Stimulated activated CD8-positive, alpha-beta memory T cell treated with anti-CD3 and anti-CD28 coated beads, Interleukin-15, amount 100 ng/mL, for 1 hour (primary cell): ENCODE results near the gene CERS3.

Experiments
- DNase-seq: peaks from one replicate; pipeline ENCODE4 v3.0.0-alpha.2; 2020; ENCODE audit warnings: low read depth

The CERS3 gene

DNA sequence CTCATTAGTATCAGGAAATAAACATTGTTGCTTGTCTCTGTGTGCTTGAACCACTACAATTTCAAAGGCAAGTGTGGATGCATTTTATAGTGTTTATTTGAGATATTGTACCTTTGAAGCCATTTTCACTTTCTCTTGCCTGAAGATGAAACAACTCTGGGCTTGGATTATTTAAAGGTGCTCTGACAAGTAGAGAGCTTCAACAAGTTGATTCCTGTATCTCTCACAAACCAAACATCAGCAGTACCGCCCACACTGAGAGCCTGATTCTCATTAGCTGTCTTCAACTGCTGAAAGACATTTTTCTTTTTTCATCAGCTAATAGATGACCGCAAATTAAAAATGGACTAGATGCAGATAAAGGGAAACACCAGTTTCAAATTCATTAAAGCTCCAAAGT, 806 bp upstream of the CERS3 start:
- DNase-seq = no peak

DNA sequence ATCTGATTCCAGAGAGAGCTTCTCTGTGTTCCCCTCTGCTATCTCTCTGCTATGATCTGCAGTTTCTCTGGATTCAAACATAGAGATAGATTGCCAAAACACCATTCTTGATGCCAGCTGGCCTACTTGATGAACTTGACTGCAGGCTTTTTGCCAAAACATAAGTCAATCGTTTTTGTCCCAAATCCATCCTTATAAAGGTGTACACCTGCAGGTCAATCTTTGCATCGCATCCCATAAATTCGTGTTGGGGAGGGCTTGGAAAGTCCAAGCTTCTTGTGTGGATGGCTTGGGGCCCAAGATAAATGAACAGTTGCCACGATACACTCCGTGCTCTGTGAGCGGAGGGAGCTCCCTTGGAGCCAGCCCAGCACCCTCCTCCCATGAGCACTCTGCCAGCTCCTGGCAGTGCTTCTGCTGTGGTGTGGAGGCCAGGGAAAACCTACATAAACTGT, 2.7 kb downstream of the CERS3 start:
- DNase-seq = no peak

DNA sequence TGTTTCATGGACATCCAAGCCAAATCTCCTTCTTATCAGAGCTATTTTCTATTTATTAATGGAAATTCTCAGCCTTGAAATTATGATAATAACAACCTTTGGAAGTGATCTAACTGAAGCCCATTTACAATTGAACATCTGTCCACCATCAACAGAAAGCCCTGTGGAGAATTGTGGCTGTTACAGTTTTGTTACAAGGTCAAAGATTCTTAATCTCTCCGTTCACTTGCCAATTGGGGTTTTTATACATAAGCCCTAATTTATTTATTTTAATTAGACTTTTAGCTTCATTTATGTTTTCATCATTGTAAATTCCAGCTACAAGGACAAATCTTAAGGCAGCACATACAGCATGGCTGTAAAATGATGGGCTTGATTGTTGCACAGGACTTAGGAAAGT, 3.3 kb downstream of the CERS3 start:
- no peak for DNase-seq

GRCh38 chr15:100524326-100524725, 4.4 kb downstream of the CERS3 start:
- no peak for DNase-seq

DNA sequence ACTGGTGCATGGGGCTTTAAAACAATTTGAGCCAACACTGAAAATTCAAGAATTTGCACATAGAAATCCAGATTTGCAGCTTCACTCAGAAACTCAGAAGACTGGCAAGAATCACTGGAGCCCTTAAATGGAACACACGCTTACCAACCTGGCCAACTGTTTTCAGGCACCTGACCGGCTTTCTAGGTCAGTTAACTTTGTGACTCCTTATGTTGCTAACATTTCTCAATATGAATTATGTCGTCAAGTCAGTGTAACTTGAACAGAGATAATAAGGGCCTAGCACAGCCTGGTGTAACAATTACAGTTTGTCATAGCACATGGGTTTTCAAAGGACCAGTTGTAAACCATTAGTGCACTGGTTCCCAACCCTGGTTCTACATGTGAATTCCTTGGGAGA, 6.8 kb downstream of the CERS3 start:
- DNase-seq = no peak

GRCh38 chr15:100520132-100520921, 8.4 kb downstream of the CERS3 start:
- DNase-seq = no peak

- DNase-seq = no peak
Measured at GRCh38 chr15:100517846-100518245, 10.9 kb downstream of the CERS3 start.

- no peak for DNase-seq
Measured at GRCh38 chr15:100516643-100517512, 11.9 kb downstream of the CERS3 start.

DNA sequence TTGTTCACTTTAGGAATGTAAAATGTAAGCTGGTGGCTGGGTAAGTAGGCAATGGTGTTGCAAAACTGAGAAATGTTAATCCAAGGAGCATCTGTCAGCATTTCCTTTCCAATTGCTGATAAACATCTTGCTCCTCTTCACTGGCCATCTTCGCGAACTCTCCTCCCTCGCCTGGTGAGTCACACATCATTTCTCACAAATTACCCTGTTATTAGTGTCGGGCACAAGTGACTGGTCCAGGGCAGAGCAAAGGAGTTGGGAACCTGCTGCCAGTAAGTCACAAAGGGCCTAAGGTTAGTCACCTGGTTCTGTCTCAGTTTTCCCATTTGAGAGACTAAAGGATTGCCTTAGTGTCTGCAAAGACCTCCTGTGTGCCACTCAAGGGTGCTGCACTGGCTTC, 13.0 kb downstream of the CERS3 start:
- DNase-seq = no peak

- no peak for DNase-seq
Measured at GRCh38 chr15:100508641-100509300, 20.0 kb downstream of the CERS3 start.

DNA sequence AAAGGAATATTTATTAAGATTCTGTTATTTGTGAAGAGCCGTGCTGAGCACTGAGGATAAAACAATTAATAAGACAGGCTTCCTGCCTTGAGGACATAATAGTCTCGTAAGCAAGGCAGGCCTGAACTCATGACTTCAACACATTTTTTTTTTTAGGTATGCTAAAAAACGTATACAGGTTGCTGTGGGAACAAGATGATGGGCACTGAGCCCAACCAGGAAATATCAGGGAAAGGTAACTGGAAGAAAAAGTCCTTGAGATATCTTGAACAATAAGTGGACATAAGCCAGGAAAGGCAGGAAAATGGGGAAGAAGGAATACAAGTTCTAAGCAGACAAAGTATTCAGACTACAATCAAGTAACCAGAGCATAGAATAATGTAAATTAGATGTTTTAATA, 26.1 kb downstream of the CERS3 start:
- DNase-seq = no peak

DNA sequence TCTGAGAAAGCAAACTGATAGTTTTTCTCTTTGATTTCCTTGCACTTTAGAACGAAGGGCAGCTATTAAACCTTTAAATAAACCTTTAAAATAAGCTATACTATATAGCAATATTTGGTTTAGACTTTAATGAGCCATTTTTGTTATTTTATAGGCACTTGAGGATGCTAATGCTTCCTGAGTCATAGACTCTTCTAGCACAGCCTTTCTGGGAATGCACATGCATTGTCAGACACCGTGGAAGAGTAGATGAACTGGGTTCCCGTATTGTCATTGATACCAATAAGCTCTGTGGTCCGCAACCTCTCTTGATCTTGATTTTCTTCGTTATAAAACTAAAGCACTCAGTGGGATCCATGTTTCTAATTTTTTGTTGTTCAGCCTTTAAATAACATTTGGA, 27.6 kb downstream of the CERS3 start:
- no peak for DNase-seq

GRCh38 chr15:100500226-100500990, 28.3 kb downstream of the CERS3 start:
- no peak for DNase-seq

GRCh38 chr15:100495861-100496260, 32.9 kb downstream of the CERS3 start:
- DNase-seq = no peak

GRCh38 chr15:100493213-100493612, 35.5 kb downstream of the CERS3 start:
- no peak for DNase-seq

- no peak for DNase-seq
Measured at GRCh38 chr15:100484443-100484842, 44.3 kb downstream of the CERS3 start.

DNA sequence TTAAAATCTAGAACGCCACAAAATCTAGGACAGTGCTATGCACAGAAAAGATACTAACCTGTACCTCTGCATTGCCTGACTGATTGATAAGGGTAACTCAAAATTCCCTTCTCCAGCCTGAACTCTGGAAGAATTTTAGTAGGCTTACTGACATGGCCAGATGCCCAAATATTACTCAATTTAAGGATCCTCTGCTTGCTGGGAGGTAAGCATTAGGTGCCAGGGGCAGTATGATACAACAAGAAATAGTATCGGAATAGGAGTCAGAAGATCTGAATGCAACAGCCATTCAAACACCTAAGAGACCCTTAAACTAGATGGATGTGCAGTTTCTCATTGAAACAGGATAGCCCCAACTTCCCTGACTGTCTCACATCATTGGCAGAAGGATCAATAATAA, 45.4 kb downstream of the CERS3 start:
- no peak for DNase-seq

GRCh38 chr15:100476805-100477204, 51.9 kb downstream of the CERS3 start:
- DNase-seq = no peak

GRCh38 chr15:100472736-100473135, 56.0 kb downstream of the CERS3 start:
- no peak for DNase-seq

DNA sequence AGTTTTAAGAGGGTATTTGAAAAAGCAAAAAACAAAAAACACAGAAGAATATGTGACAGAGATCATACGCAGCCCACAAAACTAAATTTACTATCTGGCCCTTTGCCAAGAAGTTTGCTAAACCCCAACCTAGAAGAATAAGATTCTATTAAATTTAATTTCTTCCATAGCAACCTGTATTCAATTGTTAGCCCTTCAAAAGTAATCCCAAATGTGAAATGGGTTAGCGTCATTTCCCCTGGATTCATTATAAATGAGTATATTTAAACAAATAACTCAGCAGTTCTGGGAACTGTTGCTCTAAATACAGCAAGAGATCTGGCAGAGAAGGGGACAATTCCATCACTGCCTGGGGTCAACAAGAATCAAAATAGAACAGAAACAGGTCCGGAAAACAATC, 56.8 kb downstream of the CERS3 start:
- no peak for DNase-seq

DNA sequence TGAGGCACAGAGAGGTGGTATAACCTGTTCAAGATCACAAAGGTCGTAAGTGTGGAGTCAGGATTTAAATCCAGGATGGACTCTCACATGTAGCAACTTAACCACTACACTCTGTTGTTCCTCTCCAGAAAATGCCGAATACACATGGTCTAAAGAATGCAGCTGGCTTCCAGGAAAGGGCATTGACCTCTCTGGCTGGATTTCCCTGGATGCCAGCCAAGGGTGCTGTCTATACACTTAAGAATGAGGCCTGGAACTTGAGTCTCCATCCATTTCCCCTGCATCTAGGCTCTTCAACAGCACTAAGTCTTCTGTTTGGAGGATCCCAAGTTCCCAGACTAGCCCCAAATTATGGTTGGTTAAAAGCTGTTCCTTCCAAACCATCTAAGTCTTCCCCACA, 60.5 kb downstream of the CERS3 start:
- DNase-seq = no peak

GRCh38 chr15:100466073-100466472, 62.7 kb downstream of the CERS3 start:
- DNase-seq = no peak
